Measurements from ENCODE around the gene TRAK1.
A peak's percentile ranks its signal among the peaks of the same experiment; 100 is the strongest.

The TRAK1 gene

DNA sequence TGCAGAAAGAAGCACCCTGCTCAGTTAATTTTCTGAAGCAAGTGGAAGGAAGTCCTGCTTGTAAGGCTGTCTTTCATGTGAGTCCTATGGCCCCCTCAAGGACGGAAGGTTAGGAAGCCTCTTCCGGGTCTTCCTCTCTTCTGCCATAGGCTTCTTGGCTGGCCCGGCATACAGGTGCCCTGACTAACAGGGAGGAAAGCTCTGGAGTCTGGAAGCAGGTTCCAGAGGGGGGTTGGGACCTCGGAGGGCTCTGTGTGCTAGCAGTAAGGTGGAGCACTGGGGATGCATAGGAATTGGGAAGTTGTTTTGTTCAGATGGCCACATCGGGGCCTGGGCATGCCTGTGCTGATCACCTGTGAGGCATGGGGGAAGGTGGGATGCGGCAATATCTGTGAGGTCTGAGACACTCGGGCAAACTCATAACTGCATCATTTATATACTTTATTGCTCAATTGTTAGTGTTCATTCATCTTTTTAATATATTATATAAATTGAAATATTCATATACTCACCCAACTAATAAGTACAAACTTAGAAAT lies 49.6 kb downstream of the TRAK1 start:
- DNase-seq (ENCODE audit: low read depth, low spot score): no peak

DNA sequence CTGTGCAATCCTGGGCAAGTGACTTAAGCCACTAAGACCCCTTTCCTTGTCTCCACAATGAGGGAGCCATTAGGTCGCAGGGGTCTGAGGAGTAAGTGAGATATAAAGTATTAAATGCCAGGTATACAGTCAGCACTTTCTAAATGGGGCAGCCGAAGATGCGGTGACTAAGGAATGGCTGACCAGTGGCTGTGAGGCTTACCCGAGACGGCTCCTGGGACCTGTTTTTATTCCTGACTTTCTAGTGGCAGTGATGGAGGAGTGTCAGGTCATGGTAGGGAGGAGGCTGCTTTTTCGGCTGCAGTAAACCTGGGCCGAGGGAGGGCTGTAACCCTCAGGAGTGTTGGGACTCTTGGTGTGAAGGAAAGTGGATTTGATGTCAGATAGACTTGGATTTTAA lies 52.3 kb downstream of the TRAK1 start:
- no peak overlapping the region for H3K4me3 ChIP-seq (ENCODE audit: low read length)
- no peak for DNase-seq (ENCODE audit: low read depth, low spot score)

More for the DNA sequence above, 49.6 kb downstream of the TRAK1 start:
- no peak overlapping the region for H3K4me3 ChIP-seq (ENCODE audit: low read length)

DNA sequence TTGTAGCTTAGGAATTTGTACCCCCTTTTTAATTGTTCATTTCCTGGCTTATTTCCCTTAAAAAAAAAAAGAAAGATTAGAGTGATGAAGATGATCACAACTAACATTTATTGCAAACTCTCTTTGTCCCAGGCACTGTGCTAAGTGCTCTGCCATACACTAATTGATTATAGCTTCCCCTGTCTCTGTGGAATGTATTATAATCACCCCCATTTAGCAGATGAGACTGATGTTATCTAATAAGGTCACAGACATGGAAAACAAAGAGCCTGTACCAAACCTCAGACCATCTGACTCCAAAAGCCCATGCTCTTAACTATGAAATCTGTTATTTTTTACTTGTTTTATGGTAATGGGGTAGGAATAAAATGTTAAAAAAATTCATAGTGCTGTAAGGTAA lies 53.1 kb downstream of the TRAK1 start:
- DNase-seq (ENCODE audit: low read depth, low spot score): no peak

DNA sequence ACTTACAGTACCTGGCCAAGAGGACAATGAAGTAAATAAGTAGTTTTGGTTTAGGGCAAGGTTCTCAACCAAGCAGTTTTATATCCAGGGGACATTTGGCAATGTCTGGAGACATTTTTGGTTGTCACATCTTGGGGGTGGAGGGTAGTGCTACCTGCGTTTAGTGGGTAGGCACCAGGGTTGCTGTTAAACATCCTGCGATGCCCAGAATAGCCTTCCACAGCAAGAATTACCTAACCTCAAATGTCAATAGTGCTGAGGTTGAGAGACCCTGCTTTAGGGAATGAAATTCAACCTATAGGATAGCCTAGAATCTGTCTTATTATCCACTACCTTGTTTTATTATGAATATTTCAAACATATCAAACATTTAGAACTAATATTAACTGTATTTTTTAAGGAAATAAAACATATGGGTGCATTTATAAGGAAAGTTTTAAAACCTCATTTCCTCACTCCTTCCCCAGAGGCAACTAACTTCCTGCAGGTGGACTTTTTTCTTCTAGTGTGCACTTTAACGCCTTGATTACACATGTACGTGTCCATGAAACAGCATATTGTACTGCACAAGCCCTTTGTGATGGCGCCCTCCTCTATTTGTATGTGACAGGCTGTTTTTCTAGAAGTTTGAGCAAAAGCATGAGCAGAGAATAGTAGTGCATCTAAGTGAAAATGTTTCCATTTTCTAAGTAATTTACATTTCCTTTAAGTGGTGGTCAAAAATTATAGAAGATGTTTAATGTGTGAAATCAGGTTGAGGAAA lies 57.1 kb downstream of the TRAK1 start:
- no peak overlapping the region for H3K4me3 ChIP-seq (ENCODE audit: low read length)
- peak; percentile 16 for DNase-seq (ENCODE audit: low read depth, low spot score)

More for the DNA sequence above, 53.1 kb downstream of the TRAK1 start:
- no peak overlapping the region for H3K4me3 ChIP-seq (ENCODE audit: low read length)

DNA sequence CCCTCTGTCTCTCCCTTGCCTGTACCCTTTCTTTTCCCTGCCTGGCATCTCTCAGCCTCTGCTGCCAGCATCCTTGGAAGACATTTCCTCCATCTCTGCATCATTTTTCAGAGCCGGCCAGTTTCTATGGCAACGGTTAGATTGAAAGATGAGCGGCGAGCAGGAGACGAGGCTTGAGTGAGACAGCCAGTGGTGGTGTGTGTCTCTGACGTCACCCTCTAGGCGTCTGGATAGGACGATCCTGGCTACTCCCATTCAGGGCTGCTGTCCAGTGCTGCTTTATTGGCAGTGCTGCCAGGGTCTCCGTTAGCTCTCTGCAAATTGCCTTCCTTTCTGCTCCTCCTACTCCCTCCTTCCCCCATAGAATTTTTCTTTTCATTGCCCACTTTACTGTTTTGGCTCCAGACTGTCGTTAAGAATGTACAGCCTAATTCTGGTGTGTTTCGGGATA lies 57.9 kb downstream of the TRAK1 start:
- DNase-seq (ENCODE audit: low read depth, low spot score): no peak

DNA sequence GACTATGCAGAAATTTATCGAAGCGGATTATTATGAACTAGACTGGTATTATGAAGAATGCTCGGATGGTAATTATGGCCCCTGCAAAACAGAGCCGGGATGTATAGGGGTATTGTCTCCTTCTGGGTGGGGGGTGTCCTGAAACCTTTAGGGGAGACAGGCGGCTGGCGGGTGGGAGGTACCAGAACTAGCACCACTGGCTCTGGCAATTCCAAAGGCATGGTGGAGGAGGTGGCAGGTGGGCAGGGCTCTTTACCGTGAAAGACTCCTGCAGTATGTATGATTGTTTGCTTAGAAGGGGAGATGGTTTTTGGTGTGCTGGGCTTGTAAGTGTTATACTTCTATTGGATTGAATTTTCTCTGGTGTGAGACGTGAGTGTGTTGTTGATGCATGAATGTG lies 58.4 kb downstream of the TRAK1 start:
- no peak overlapping the region for H3K4me3 ChIP-seq (ENCODE audit: low read length)
- DNase-seq (ENCODE audit: low read depth, low spot score): no peak

More for the DNA sequence above, 57.9 kb downstream of the TRAK1 start:
- H3K4me3 ChIP-seq (ENCODE audit: low read length): no peak overlapping the region

DNA sequence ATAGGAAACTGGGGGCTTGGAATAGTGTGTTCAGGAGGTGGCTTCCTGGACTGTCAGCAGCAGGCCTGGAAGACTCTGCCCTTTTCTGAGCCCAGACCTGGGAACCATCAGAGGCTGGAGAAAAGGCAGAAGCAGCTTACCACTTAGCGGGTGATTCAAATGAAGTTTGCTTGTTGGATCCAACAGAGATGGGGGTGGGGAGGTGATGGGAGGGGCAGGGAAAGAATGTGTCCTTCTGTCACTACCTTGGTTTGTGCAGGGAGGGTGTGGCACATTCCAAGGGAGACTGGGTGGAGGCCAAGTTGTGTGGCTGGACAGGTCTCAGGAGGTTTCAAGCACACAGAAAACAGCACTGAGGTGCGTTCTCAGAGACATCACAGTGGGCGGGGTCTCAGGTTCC lies 58.8 kb downstream of the TRAK1 start:
- no peak overlapping the region for H3K4me3 ChIP-seq (ENCODE audit: low read length)
- DNase-seq (ENCODE audit: low read depth, low spot score): no peak

DNA sequence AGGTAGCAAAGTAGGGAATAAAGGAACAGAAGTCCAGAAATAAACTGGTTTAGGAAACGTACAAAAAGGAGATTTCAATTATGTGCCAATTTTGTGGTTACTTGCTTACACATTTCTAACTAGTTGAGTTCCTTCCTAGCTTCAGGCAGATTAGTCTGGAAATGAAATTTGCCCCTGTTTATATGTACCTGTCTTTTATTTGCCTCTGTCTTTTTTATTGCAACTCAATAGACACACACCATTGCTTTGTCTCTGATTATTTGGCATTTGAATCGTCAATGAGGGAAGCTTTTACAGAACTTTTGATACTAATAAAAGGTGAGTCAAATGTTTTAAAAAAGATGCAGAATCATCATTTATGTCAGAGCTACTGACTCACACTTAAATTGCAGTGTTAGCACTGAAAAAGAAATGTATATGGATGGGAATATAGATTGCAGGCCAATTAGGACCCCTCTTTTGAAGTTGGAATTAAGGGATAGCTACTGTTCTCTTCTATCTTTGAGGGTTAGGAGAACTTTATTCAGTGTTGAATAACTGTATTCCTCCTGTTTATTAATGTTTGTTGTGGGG lies 60.5 kb downstream of the TRAK1 start:
- DNase-seq (ENCODE audit: low read depth, low spot score): no peak
- H3K4me3 ChIP-seq (ENCODE audit: low read length): no peak overlapping the region

DNA sequence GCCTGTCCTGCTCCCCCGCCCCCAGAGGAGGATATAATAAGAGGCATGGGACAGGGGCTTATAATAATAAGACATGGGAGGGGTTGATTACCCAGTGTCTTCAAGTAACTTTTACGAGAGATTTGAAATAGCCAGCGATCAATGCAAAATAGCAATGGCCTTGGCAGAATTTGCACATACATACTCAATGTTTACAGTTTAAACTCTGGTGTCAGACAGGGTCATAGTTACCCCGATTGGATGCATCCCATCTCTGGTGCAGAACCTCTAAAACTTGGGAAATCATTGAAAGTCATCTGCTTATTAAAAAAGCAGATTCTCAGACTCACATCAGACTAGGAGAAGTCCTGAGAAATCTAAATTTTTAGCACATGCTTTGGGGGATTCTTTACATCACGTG lies 61.0 kb downstream of the TRAK1 start:
- no peak overlapping the region for H3K4me3 ChIP-seq (ENCODE audit: low read length)
- no peak for DNase-seq (ENCODE audit: low read depth, low spot score)

DNA sequence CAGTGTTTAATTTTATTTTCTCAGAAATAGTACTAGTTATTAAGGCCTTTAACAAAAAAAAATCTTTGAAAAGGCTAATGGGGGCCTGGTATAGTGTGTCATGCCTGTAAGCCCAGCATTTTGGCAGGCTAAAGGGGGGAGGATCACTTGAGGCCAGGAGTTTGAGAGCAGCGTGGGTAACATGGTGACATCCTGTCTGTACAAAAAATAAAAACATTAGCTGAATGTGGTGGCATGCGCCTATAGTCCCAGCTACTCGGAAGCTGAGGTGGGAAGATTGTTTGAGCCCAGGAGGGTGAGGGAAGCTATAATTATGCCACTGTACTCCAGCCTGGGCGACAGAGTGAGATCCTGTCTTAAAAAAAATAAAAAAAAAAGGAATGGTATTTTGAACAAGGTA lies 61.9 kb downstream of the TRAK1 start:
- H3K4me3 ChIP-seq (ENCODE audit: low read length): no peak overlapping the region
- no peak for DNase-seq (ENCODE audit: low read depth, low spot score)

DNA sequence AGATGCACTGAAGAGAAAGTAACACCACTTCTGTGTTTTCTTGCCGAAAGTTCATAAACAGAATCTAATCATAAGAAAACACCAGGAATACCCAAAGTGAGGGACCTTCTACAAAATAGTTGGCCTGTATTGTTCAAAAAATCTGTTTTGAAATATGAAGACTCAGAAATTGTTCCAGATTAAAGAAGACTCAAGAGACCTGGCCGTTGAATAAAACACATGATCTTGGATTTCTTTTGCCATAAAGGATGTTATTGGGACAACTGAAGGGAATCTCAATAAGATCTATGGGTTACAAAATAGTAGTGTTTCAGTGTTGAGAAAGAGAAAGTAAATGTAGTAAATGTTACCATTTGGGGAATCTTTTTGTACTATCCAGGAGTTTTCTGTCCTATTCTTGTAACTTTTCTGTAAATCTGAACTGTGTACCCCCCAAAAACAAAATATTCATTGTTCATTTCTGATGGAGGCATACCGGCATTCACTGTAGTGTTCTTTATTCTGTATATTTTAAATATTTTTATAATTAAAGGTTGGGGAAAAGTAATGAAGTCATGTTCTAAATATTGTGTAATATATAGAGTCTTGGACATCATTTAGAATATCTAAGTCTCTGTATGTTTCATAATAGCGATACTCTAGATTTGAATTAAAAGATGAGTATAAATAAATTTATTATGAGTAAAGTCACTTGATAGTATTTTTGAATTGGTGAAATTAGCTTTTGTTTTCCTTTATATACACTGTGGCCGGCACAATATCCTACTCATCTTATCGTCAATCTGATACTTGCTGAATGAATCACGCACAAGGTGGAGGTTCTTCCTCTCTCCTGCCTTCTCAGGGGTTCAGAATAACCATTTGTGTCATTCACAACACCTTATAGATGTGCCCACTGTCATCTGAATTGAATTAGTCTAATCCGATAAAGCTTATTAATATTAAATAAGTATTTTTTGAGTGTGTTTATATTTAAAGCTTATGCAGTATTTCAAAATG lies 66.7 kb downstream of the TRAK1 start:
- no peak for DNase-seq (ENCODE audit: low read depth, low spot score)
- H3K4me3 ChIP-seq (ENCODE audit: low read length): no peak overlapping the region

DNA sequence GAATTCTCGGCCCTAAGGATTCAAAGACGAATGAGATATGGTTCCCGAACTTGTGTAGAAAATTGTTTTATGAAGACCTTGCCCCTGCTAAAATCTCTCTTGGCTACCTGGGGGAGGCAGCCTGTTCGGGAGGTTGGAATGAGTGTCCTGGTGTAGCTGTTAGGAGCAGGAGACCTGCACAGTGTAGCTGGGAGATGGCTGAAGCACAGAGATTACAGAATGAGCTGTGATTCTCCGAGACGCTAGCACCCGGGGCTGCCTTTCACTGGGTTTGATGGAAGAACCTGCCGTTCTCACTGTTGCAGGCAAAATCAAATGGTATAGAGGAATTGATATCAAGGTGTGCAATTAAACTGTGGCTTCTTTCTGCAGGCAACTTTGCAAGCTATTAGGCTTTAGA lies 68.0 kb downstream of the TRAK1 start:
- DNase-seq (ENCODE audit: low read depth, low spot score): no peak
- H3K4me3 ChIP-seq (ENCODE audit: low read length): no peak overlapping the region

DNA sequence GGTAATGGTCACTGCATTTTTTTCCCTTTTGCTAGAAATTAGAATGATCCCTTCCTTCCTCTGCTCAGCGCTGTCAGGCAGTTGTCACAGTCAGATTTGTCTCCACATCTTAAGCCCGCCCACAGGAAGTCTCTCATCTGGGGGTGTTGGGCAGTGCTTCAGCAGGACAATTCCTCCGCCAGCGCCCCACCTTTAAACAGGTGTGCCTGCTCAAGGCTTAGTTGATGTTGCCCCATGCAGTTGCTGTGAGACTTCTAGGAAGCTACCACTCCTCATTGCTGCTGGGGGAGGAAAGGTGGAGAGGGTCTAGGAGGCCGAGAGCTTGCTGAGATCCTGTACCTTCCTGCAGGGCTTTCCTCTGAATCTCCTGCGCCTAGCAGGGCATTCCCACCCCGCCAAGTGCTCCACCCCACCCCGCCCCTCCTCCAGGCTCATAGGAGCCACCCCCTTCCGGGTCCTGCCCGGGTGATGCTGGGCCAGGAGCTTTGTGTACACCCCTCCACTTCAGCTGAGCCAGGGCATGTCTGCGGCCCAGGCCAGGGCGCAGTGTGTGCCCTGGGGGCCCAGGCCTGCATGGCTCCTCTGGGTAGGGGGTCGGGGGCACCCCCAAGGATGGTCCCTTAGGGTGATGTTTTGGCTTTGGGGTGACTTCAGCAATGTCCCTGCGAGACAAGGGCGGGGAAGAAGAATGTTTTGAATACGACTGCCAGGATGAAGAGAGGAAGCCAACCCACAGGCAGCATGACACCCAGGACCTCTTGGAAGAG lies 68.7 kb downstream of the TRAK1 start:
- H3K4me3 ChIP-seq (ENCODE audit: low read length): no peak overlapping the region
- no peak for DNase-seq (ENCODE audit: low read depth, low spot score)

DNA sequence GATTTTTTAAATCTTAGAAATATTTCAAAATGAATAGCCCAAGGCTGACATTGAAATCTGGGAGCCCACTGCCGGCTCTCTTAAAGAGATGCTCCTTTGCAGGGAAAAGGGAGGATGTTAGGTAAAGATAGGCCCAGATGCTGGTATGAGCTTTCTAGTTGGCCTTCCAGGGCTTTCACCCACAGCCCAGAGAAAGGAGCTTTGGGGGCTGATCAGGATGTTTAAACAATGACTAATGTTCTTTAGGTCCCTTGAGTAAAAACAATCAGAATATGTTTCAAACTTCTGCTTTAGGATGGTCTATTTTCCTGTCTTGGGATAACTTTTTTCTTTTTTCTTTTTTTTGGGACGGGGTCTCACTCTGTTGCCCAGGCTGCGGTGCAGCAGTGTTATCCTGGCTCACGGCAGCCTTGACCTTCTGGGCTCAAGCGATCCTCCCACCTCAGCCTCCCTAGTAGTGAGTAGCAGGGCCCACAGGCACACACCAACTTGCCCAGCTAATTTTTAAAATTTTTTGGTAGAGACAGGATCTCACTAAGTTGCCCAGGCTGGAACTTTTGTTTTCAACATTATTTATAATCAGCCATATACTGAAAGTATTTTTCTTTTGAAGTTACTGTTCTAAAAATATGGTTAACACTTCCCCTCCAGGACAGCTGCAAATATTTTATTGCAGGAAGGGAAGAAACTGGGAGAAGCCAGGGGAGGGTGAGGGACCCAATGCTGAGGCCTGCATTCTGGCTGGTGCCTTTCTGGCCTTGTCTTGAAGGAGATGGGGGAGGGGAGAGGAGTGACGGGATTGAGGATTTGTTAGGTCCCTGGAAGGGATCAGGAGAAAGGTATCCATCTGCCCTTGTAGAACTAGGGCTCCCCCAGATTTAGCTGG lies 70.1 kb downstream of the TRAK1 start:
- DNase-seq (ENCODE audit: low read depth, low spot score): no peak
- H3K4me3 ChIP-seq (ENCODE audit: low read length): no peak overlapping the region

DNA sequence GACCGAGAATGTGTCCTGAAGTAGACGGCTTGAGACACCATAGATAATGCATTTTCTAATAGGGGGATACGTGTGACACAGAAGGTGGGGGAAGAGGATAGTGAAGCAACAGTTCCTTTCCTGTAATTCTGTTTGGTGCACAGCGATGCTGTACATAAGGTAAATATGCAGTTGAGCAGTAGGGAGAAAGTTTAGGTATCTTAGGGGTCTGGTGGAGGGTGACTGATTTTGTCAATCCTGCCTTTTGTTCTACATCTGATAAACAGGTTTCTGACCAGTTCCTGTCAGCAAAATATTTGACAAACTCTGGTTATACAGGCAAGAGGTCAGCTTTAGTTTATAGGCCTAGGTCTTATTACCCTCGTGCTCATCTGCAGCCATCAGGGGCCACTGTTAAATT lies 71.3 kb downstream of the TRAK1 start:
- H3K4me3 ChIP-seq (ENCODE audit: low read length): no peak overlapping the region
- no peak for DNase-seq (ENCODE audit: low read depth, low spot score)

DNA sequence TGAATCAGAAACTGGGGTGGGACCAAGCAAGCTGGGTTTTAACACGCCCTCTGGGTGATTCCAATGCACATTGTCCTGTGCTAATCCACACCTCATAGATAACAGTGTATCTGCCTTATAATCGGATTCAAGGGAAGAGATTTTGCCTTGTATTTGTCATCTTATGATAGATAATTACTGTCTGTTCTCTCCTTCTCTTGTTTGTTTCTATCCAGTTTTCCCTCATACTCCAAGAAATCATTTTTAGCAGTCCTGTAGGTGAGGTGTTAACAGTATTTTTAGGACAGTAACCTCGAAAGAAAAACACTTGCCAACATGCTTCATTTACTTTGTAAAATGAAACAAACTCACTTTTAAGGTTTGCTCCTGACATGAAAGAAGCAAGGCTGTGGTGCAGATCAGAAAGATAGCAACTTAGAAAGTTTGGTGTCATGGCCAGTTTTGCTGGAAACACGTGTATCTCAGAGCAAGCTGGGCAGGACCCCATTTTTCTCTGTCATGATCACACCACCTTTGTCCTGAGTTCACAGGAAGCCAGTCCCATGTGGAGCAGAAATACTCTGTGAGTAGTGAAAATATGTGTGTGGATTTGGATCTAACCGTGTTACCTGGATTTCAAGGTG lies 72.6 kb downstream of the TRAK1 start:
- no peak overlapping the region for H3K4me3 ChIP-seq (ENCODE audit: low read length)
- peak; percentile 7 for DNase-seq (ENCODE audit: low read depth, low spot score)

DNA sequence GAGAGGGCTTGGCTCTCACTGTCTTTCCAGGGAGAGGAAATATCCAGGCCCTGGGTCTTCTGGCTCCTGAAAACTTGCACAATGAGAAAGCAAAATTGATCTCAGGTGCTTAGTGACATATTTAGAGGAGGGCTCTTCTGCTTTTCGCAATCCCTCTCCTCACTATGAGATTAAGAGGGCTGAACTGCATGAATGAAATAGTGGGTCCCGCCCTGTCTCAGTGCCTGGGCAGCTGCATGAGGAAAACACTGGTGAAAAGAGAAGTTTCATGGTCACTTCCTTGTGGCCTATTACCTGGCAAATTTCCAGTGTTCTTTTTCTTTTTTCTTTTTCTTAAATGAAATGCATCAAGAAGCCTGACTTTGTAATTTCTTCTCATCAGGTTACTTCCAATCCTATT lies 73.5 kb downstream of the TRAK1 start:
- DNase-seq (ENCODE audit: low read depth, low spot score): no peak
- H3K4me3 ChIP-seq (ENCODE audit: low read length): no peak overlapping the region

DNA sequence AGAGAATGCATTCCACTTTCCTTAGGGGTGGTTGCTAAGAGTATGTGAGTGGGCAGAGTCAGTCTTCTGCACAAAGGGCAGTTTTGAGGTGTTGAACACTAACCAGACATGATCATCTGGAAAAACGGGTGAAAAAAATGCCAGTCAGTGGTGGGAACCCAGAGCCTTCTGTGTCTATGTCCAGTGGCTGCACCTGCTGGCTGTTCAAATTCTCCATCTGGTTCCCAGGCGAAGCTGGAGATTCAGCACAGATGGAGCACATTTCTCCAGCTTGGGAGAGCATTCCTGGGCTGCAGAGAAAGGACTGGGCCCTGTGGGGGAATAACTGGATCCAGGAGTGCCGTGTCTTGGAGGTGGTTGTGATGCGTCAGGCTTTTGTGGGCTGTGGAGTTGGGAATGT lies 74.1 kb downstream of the TRAK1 start:
- no peak overlapping the region for H3K4me3 ChIP-seq (ENCODE audit: low read length)
- DNase-seq (ENCODE audit: low read depth, low spot score): no peak
